Left cardiac atrium (tissue), 4 donors: Measurements from ENCODE around the gene ZBTB11. TPM values are rescaled to one million over a fixed set of nuclear protein-coding genes. Genes with fewer than 3 reads are reported as not detected.
"Not testable (repeated sequence)": the region's sequence is repeated elsewhere in the genome, so short reads cannot be mapped to it uniquely, and the experiment has no call there.

Experiments
- ATAC-seq, 2 donors: fragments of 200-7000 bp; cut with Tn5 transposase; one replicate each; pipeline ENCODE4 v1.9.1; 2020; ENCODE audit warnings: mild to moderate bottlenecking in 2 of 2, moderate library complexity in 2 of 2
- DNase-seq: peaks from one replicate; pipeline ENCODE4 v3.0.0-alpha.2; 2020
- intact Hi-C, 2 donors: fragments of 100-400 bp; cut with DNase I; formaldehyde crosslinking; loops; one replicate each; pipeline versions ENCODE4 v1.14.1 to v1.15.1; 2022 to 2023
- total RNA-seq, 2 donors: library from RNA; stranded (reverse); fragmentation: NEBNext Ultra II Directional; extraction: Animal tissue kit (Norgen Biotek cat#: 25700); gene quantifications; one replicate each; pipeline ENCODE4 v1.2.1, GENCODE V29; 2021
- donor health status: DM: no; HTN: yes; CAD: no.
- donor health status: DM: no; HTN: yes; CAD: no; lungs with severe emphysema.
- donor health status: DM: yes; HTN: yes; CAD: no.
- donor health status: Dilated cardiomyopathy.

Gene ZBTB11
- total RNA-seq, 2 donors from 2014 or later = 8.3 to 10.3 TPM

DNA sequence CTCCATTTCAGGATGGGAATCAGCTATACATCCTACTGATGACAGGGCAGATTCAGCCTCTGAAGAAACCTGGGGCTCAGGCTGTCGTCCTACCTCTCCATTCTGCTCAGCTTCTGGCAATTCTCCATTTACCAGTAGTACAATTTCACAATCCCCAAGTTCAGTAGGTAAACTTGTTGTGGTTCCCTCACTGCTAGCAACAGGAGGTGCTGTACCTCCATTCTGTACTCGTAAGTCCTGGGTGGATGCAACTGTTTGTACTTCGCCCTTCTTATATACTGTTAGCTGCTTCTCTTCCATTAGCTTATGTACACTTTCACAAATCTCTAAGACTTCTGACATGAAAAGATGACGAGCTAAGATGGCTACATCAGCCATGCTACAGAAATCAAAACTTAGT lies 11.6 kb downstream of the ZBTB11 start:
- no peak for ATAC-seq
- intact Hi-C loops = no loop called here

DNA sequence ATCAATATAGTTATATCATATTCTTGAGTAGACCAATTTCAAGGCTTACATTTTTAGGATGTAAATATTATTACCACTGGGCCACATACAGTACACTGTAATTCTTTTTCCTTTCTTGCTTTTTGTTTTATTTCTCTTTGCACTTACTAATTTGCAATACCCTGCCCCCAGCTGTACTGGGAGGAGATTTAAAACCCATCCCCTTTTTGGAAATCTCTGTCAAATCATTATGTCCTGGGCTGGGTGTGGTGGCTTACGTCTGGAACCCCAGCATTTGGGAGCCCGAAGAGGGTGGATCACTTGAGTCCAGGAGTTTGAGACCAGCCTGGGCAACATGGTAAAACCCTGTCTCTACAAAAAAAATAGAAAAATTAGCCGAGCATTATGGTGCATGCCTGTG lies 16.2 kb downstream of the ZBTB11 start:
- no peak for ATAC-seq
- DNase-seq = no peak
- intact Hi-C loops = no loop called here

More for the DNA sequence above, 11.6 kb downstream of the ZBTB11 start:
- DNase-seq = no peak

DNA sequence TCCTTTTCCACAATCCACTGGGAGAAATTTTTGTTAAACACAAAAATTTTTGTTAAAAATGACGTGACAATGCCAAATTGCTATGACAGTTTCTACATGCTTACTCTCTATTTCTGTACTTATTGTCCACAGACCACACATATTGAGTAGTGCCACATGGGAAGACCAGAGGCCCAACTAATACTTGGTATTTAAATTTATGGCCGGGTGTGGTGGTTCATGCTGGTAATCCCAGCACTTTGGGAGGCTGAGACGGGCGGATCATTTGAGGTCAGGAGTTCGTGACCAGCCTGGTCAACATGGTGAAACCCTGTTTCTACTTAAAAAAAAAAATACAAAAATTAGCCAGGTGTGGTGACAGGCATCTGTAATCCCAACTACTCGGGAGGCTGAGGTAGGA lies 20.3 kb downstream of the ZBTB11 start:
- no peak for ATAC-seq
- intact Hi-C loops = no loop called here

DNA sequence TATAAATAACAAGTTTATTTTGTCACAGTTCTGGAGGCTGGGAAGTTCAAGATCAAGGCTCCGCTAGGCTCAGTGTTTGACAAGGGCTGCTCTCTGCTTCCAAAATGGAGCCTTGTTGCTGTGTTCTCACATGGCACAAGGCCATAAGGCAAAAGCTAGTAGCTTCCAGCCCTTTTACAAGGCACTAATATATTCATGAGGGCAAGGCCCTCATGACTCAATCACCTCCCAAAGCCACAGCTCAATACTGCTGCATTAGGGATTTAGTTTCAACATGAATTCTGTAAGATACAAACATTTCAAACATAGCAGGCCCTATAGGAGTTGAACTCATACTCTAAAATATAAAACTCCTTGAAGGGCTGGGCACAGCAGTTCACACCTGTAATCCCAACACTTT lies 30.2 kb downstream of the ZBTB11 start:
- DNase-seq (no peak), ATAC-seq (no peak)
- intact Hi-C loops = no loop called here

More for the DNA sequence above, 20.3 kb downstream of the ZBTB11 start:
- DNase-seq = no peak

DNA sequence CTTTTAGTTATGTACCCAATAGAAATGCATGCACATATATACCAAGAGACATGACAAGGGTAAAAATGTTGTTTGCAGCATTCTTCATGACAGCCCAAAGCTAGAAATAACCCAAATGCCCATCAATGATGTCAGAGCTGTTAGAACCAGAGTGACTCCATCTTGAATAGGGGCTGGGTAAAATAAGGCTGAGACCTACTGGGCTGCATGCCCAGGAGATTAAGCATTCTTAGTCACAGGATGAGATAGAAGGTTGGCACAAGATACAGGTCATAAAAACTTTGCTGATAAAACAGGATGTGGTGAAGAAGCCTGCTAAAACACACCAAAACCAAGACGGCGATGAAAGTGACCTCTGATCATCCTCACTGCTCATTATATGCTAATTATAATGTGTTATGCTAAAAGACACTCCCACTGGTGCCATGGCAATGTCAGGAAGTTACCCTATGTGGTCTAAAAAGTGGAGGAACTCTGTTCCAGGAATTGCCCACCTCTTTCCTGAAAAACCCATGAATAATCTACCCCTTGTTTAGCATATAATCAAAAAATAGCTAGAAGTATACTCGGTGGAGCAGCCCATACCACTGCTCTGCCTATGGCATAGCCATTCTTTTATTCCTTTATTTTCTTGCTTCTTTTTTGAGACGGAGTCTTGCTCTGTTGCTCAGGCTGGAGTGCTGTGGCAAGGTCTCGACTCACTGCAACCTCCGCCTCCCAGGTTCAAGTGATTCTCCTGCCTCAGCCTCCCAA lies 32.9 kb downstream of the ZBTB11 start:
- DNase-seq = no peak
- ATAC-seq = peak; percentile 65 to 76

DNA sequence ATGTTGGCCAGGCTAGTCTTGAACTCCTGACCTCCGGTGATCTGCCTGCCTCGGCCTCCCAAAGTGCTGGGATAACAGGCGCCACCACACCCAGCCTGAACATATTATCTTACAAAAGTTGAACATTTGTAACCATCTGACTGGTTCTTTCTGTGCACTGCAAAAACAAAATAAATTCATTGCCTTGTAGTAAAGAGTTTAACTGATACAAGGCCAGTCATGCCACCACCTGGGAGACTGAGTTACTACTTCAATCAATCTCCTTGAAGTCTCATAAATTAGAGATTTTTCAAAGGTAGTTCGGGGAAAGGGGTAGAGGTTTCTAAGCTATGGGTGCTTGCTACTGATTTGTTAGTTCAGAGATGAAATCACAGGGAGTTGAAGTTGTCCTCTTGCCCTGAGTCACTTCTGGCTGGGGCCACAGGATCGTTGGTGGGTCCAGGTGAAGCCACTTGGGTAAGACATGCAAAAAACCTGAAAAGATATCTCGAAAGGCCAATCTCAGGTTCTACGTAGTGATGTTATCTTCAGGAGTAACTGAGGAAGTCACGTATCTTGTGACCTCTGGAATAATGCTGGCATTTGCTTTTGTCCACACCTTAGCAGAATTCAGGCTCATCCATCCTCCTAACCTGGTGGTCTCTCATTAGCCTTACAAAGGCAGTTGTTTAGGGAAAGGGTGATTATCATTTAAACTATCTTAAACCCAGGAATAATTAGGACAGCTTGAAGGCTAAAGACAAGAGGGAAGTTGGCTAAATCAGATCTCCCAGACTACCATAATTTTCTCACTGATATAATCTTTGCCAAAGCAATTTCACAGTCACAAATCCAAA lies 33.7 kb downstream of the ZBTB11 start:
- DNase-seq (no peak), ATAC-seq (no peak)
- intact Hi-C loops = no loop called here

More for the DNA sequence above, 32.9 kb downstream of the ZBTB11 start:
- intact Hi-C loops = no loop called here

DNA sequence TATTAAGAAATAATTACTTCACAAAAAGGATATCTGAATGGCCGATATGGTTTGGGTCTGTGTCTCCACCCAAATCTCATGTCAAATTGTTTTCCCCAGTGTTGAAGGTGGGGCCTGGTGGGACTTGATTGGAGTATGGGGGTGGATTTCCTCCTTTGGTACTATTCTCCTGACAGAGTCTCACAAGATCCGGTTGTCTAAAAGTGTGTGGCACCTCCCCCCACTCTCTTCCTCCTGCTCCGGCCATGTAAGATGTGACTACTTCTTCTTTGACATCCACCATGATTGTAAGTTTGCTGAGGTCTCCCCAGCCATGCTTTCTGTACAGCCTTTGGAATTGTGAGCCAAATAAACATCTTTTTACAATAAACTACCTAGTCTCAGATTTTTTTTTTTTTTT lies 34.5 kb downstream of the ZBTB11 start:
- ATAC-seq (no peak), DNase-seq (no peak)
- intact Hi-C loops = no loop called here

DNA sequence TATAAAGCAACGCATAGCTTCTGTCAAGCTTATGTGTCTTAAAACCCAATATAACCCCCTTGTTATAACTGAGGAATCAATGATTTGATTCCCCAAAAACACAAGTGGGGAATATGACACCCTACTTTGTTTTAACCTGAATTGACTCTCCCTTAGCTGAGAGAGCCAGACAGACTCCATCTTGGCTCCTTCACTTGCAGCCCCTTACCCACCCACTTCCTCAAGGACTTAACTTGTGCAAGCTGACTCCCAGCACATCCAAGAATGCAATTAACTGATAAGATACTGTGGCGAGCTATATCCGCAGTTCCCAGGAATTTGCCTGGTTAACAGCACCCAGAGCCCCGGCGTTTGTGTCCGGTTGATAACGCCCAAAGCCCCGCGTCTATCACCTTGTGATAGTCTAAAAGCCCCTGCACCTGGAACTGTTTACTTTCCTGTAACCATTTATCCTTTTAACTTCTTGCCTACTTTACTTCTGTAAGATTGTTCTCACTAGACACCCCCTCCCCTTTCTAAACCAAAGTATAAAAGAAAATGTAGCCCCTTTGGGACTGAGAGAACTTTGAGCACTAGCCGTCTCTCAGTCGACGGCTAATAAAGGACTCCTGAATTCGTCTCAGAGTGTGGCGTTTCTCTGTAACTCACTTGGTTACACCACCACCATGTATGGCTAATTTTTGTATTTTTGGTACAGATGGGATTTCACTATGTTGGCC lies 35.4 kb downstream of the ZBTB11 start:
- ATAC-seq, intact Hi-C loops, DNase-seq: not testable (repeated sequence)

DNA sequence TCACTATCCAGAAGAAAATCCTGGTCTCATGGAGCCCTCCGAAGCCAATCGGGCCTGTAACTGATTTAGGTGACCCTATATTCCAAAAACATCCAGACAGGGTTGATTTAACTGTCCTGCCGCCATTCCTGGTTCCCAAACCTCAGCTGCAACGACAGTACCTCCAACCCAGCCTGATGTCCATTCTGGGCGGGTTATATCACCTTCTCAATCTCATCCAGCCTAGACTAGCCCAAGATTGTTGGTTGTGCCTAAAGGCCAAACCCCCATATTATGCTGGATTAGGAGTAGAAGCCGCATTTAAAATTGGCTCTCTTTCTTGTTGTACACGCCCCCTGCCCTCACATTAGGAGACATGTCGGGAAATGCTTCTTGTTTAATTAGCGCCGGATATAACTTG lies 36.7 kb downstream of the ZBTB11 start:
- intact Hi-C loops = no loop called here
- DNase-seq (no peak), ATAC-seq (no peak)

DNA sequence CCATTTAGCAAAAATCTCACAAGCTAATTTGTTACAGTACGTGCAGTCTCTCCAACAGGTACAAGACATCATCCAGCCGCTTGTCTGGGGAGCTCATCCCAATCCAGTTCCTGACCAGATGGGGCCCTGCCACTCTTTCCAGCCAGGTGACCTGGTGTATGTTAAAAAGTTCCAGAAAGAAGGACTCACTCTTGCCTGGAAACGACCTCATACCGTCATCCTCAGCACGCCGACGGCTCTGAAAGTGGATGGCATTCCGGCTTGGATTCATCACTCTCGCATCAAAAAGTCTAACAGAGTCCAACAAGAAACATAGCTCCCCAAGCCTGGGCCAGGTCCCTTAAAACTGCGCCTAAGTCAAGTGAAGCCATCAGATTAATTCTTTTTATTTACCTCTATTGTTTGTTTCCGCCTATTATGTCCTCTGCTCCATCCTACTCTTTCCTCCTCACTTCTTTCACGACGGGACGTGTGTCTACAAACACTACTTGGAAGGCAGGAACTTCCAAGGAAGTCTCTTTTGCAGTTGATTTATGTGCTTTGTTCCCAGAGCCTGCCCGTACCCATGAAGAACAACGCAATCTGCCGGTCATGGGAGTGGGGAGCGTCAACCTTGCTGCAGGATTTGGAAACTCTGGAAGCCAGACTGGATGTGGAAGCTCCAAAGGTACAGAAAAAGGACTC lies 37.5 kb downstream of the ZBTB11 start:
- ATAC-seq = no peak
- intact Hi-C loops = no loop called here
- DNase-seq = no peak

DNA sequence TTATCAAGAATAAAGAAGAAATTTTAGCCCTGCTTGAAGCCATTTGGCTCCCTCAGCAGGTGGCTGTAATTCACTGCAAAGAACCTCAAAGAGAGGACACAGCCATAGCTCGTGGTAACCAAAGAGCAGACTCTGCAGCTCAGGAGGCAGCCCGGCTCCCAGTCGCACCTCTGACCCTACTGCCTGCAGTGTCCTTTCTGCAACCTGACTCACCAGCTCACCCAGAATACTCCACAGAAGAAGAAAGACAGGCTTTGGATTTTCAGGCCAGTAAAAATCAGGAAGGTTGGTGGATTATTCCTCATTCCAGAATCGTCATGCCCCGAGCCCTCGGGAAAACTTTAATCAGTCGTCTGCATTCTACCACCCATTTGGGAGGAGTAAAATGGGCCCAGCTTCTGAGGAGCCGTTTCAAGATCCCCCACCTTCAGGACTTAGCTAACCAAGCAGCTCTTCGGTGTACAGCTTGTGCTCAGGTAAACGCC lies 38.6 kb downstream of the ZBTB11 start:
- intact Hi-C loops = no loop called here
- ATAC-seq (no peak), DNase-seq (no peak)

DNA sequence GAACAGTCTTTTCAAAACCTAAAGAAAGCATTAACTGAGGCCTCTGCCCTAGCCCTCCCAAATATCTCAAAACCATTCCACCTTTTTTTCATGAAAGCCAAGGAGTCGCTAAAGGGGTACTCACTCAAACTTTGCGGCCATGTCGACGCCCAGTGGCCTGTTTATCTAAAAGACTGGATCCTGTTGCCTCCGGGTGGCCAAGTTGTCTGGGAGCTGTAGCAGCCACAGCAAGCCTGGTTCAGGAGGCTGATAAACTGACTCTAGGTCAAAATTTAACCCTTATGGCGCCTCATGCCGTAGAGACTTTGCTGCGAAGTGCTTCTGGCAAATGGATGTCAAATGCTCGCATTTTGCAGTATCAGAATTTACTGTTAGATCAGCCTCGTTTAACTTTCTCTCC lies 39.5 kb downstream of the ZBTB11 start:
- no peak for ATAC-seq
- intact Hi-C loops = no loop called here
- DNase-seq = no peak

DNA sequence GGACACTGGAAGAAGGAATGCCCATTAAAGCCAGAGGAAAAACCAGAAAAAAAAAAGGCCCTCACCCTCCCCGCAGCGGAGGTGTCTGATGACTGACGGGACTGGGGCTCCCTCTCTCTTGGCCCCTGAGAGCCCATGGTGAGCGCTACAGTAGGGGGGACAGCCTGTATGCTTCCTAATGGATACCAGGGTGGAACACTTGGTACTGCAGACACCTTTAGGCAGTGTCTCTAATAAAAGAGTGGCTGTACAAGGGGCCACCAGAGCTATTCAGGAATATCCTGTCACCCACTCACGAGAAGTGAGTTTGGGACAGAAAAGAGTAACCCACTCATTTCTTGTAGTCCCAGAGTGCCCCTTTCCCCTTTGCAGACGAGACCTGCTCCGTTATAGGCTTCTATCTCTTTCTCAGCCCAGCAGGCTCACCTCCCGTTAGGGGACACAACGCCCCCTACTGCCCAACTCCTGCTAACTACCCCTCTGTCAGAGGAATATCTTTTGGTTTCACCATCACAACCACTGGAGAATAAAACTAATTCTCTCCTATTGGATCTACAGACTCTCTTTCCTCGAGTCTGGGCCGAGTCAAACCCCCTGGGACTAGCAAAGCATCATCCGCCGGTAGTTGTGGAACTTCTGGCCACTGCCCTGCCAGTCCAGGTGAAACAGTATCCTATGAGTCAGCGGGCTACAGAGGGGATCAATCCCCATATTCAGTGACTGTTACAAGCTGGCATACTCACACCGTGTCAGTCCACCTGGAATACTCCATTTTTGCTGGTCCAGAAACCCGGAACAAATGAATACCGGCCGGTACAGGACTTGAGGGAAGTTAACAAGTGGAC lies 40.8 kb downstream of the ZBTB11 start:
- peak; percentile 78 to 79 for ATAC-seq
- intact Hi-C loops = no loop called here
- DNase-seq = peak; percentile 52

DNA sequence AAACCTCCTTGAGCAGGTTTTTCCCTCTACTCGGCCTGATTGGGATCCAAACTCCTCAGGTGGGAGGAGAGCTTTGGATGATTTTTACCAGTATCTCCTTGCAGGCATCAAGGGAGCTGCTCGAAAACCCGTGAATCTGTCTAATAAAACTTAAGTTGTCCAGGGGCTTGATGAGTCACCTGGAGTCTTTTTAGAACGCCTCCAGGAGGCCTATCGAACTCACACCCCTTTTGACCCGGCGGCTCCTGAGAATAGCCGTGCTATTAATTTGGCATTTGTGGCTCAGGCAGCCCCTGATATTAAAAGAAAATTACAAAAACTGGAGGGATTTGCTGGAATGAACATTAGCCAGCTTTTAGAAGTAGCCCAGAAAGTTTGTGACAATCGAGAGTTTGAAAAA lies 41.6 kb downstream of the ZBTB11 start:
- intact Hi-C loops = no loop called here

DNA sequence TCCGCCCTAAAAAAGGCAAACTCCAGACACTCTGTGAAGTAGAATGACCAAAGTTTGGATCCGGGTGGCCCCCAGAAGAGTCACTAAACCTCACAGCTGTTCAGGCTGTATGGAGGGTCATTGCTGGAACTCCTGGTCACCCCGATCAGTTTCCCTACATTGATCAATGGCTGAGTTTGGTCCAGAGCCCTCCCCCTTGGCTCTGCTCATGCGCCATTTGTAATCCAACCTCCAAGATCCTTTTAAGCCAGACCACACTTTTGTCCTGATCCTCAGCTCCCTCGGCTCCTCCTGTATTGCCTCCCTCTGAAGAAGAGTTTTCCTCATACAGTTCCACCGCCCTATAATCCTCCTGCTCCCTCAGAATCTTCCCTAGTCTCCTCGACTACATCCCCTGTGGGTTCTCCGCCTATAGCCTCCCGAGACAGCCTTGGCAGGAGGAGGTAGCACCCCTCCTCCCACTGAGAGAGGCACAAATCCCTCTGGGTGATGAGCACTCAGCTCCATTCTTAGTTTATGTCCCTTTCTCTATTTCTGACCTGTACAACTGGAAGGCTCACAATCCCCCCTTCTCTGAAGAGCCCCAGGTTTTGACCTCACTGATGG lies 42.2 kb downstream of the ZBTB11 start:
- intact Hi-C loops = no loop called here
- no peak for DNase-seq
- ATAC-seq = no peak

More for the DNA sequence above, 41.6 kb downstream of the ZBTB11 start:
- no peak for ATAC-seq
- no peak for DNase-seq

DNA sequence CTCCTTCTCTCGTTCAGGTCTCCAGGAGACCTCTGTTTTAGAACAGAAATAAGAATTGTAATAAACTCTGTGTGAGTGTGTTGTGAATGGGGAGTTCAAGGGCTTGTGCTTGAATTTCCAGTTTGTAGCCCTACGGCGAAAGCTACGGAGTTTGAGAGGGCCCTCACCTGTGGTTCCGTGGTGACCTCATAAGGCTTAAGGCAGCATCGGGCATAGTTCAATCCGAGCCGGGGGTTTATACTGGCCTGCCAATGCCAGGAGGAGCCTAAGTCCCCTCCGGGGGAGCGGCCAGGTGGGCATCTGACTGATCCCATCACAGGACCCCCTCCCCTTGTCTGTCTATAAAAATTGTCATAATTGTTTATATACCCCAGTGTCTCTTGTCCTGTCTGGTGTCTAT lies 43.7 kb downstream of the ZBTB11 start:
- intact Hi-C loops = no loop called here
- ATAC-seq (no peak), DNase-seq (no peak)

DNA sequence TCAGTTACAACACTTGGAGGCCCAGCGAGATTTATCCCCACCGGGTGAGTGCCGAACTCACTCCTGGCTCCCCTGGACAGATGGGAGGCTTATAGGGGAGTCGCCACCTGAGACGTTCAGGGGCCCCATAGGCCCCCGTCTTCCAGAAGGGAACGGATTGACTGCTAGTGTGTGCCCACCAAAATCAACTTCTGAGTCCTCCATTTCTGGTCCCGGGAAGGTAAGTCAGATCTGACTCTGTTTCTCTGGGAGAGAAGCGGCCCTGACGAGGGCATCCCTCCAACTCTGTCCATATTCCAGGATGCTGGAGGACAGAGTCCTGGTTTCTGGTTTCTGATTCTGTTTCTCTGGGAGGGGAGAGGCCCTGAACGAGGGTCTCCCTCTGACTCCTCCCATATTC lies 44.3 kb downstream of the ZBTB11 start:
- DNase-seq = no peak
- intact Hi-C loops = no loop called here
- ATAC-seq = no peak

DNA sequence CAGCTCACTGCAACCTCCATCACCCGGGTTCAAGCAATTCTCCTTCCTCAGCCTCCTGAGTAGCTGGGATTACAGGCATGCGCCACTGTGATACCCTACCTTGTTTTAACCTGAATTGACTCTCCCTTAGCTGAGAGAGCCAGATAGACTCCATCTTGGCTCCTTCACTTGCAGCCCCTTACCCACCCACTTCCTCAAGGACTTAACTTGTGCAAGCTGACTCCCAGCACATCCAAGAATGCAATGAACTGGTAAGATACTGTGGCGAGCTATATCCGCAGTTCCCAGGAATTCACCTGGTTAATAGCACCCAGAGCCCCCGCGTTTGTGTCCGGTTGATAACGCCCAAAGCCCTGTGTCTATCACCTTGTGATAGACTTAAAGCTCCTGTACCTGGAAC lies 45.0 kb downstream of the ZBTB11 start:
- ATAC-seq, DNase-seq, intact Hi-C loops: not testable (repeated sequence)
